Nephron (organoid): ENCODE data around the gene GSTM3.
A peak's percentile ranks its signal among the peaks of the same experiment; 100 is the strongest.

Source experiments
- H3K27ac Mint-ChIP-seq, 3 experiments: 2 replicates each; pipeline ENCODE4 v1.8.0; 2020; ENCODE audit warnings: mixed read lengths in 3 of 3, mild to moderate bottlenecking in 2 of 3, moderate library complexity in 1 of 3
- H3K27me3 Mint-ChIP-seq: 2 replicates; pipeline ENCODE4 v1.8.0; 2021; ENCODE audit warnings: low read depth, mild to moderate bottlenecking, moderate library complexity, mixed read lengths
- H3K36me3 Mint-ChIP-seq: 2 replicates; pipeline ENCODE4 v1.8.0; 2020; ENCODE audit warnings: low read depth, mixed read lengths
- H3K4me1 Mint-ChIP-seq: 2 replicates; pipeline ENCODE4 v1.8.0; 2020; ENCODE audit warnings: mixed read lengths
- H3K4me3 Mint-ChIP-seq, 3 experiments: 2 replicates each; pipeline ENCODE4 v1.8.0; 2020; ENCODE audit warnings: mild to moderate bottlenecking in 3 of 3, mixed read lengths in 3 of 3, moderate library complexity in 2 of 3
- H3K9me3 Mint-ChIP-seq: 2 replicates; pipeline ENCODE4 v1.8.0; 2020; ENCODE audit warnings: mixed read lengths
- CTCF ChIP-seq, 3 experiments: fragments of 200-600 bp; sonication (generic); IDR thresholded peaks; one replicate each; pipeline ENCODE4 v1.5.0; 2021; ENCODE audit warnings: antibody characterized with exemption in 3 of 3; ENCODE audit not compliant: unreplicated experiment in 3 of 3

The GSTM3 gene

GRCh38 chr1:109783436-109783835, 42.6 kb upstream of the GSTM3 start:
- Mint-ChIP-seq H3K9me3 (peaks cover 2% of the 10 kb centered on the region), H3K4me1 (peaks cover 55% of the 10 kb centered on the region), H3K27me3 (no peaks in the 10 kb centered on the region), H3K36me3 (no peaks in the 10 kb centered on the region), H3K4me3 (no peak overlapping the region), H3K27ac (peak overlapping the region; percentile 56 to 88 (median 67))
- no peak for TF ChIP-seq CTCF (IDR thresholded peaks at IDR 0.05; ENCODE audit: unreplicated experiment in 3 of 3)

GRCh38 chr1:109782927-109783326, 42.1 kb upstream of the GSTM3 start:
- Mint-ChIP-seq H3K4me1 (peaks cover 55% of the 10 kb centered on the region), H3K4me3 (no peak overlapping the region), H3K36me3 (no peaks in the 10 kb centered on the region), H3K27ac (peak overlapping the region; percentile 56 to 88 (median 67)), H3K27me3 (no peaks in the 10 kb centered on the region), H3K9me3 (peaks cover 2% of the 10 kb centered on the region)
- no peak for TF ChIP-seq CTCF (IDR thresholded peaks at IDR 0.05; ENCODE audit: unreplicated experiment in 3 of 3)

- no peaks in the 10 kb centered on the region for H3K27me3 Mint-ChIP-seq
- peaks cover 56% of the 10 kb centered on the region for H3K4me1 Mint-ChIP-seq
- peak overlapping the region; percentile 38 to 88 (median 67) for H3K27ac Mint-ChIP-seq
- peaks cover 2% of the 10 kb centered on the region for H3K9me3 Mint-ChIP-seq
- H3K4me3 Mint-ChIP-seq: no peak overlapping the region
- no peak for TF ChIP-seq CTCF (IDR thresholded peaks at IDR 0.05; ENCODE audit: unreplicated experiment in 3 of 3)
- no peaks in the 10 kb centered on the region for H3K36me3 Mint-ChIP-seq
These were observed 41.7 kb upstream of the GSTM3 start for GRCh38 chr1:109782514-109782913.

- H3K27ac Mint-ChIP-seq: no peak overlapping the region
These were observed 41.0 kb upstream of the GSTM3 start for GRCh38 chr1:109781806-109782205.

GRCh38 chr1:109780982-109781381, 40.1 kb upstream of the GSTM3 start:
- TF ChIP-seq CTCF (IDR thresholded peaks at IDR 0.05; ENCODE audit: unreplicated experiment in 3 of 3): no peak
- no peak overlapping the region for H3K4me3 Mint-ChIP-seq
- H3K9me3 Mint-ChIP-seq: peaks cover 2% of the 10 kb centered on the region
- H3K27ac Mint-ChIP-seq: no peak overlapping the region
- no peaks in the 10 kb centered on the region for H3K36me3 Mint-ChIP-seq
- H3K27me3 Mint-ChIP-seq: no peaks in the 10 kb centered on the region
- peaks cover 52% of the 10 kb centered on the region for H3K4me1 Mint-ChIP-seq

More at GRCh38 chr1:109781806-109782205, 41.0 kb upstream of the GSTM3 start:
- Mint-ChIP-seq H3K27me3 (no peaks in the 10 kb centered on the region), H3K9me3 (peaks cover 2% of the 10 kb centered on the region), H3K4me1 (peaks cover 60% of the 10 kb centered on the region), H3K36me3 (no peaks in the 10 kb centered on the region), H3K4me3 (no peak overlapping the region)
- TF ChIP-seq CTCF (IDR thresholded peaks at IDR 0.05; ENCODE audit: unreplicated experiment in 3 of 3): no peak

GRCh38 chr1:109777980-109778625, 37.3 kb upstream of the GSTM3 start:
- H3K4me3 Mint-ChIP-seq: no peak overlapping the region
- H3K27ac Mint-ChIP-seq: peak overlapping the region in 1 of 3 experiments; percentile 39
- H3K27me3 Mint-ChIP-seq: no peaks in the 10 kb centered on the region

More at GRCh38 chr1:109777980-109778625, 37.3 kb upstream of the GSTM3 start:
- Mint-ChIP-seq H3K4me1 (peaks cover 31% of the 10 kb centered on the region), H3K36me3 (no peaks in the 10 kb centered on the region), H3K9me3 (peaks cover 2% of the 10 kb centered on the region)
- no peak for TF ChIP-seq CTCF (IDR thresholded peaks at IDR 0.05; ENCODE audit: unreplicated experiment in 3 of 3)
